Measurements from ENCODE around the gene MALT1. TPM values are rescaled to one million over a fixed set of nuclear protein-coding genes. Genes with fewer than 3 reads are reported as not detected.

Gene MALT1
- total and polyA plus RNA-seq, 9 donors: 9.0 to 24.7 (median 17.0) TPM

- no peak for DNase-seq
- Histone ChIP-seq H3K4me1 (ENCODE audit: insufficient read depth) (no peaks in the 10 kb centered on the region), H3K4me3 (no peak overlapping the region), H3K27me3 (no peaks in the 10 kb centered on the region), H3K9me3 (no peaks in the 10 kb centered on the region), H3K27ac (no peak overlapping the region), H3K36me3 (no peaks in the 10 kb centered on the region)
- WGBS, 3 donors: 81 to 85% (median 82%) methylated on average over 6 of the region's 6 CpGs
- TF ChIP-seq EP300 (IDR thresholded peaks at IDR 0.05) (no peak), POLR2A (IDR thresholded peaks at IDR 0.05) (no peak)
- TF ChIP-seq, protein P1, sequence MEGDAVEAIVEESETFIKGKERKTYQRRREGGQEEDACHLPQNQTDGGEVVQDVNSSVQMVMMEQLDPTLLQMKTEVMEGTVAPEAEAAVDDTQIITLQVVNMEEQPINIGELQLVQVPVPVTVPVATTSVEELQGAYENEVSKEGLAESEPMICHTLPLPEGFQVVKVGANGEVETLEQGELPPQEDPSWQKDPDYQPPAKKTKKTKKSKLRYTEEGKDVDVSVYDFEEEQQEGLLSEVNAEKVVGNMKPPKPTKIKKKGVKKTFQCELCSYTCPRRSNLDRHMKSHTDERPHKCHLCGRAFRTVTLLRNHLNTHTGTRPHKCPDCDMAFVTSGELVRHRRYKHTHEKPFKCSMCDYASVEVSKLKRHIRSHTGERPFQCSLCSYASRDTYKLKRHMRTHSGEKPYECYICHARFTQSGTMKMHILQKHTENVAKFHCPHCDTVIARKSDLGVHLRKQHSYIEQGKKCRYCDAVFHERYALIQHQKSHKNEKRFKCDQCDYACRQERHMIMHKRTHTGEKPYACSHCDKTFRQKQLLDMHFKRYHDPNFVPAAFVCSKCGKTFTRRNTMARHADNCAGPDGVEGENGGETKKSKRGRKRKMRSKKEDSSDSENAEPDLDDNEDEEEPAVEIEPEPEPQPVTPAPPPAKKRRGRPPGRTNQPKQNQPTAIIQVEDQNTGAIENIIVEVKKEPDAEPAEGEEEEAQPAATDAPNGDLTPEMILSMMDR (IDR thresholded peaks at IDR 0.05): no peak
- intact Hi-C loops (cut with DNase I): no loop called here
These were observed 33.3 kb upstream of the MALT1 start for GRCh38 chr18:58637946-58638345.

DNA sequence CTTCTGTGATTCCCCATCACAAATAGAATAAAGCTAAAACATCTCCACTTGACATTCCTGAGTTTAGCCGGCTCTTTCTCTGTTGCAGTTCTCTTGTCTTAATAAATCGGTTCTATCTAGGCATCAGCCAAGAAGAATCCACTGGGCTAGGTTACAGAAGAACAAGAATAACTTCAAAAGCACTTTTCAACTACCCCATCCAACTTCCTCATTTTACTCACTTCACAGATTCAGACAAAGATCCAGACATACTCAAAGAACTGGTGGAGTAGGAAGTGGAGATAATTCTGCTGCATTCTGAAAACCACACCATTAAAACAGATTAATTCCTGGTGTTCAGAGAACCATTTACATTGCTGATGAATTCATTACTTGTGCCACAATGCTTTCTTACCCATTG lies 32.8 kb upstream of the MALT1 start:
- TF ChIP-seq, protein P1 (IDR thresholded peaks at IDR 0.05): no peak
- TF ChIP-seq POLR2A (IDR thresholded peaks at IDR 0.05): no peak
- TF ChIP-seq EP300 (IDR thresholded peaks at IDR 0.05): no peak
- Histone ChIP-seq H3K36me3 (no peaks in the 10 kb centered on the region), H3K9me3 (no peaks in the 10 kb centered on the region), H3K4me3 (no peak overlapping the region), H3K27me3 (no peaks in the 10 kb centered on the region), H3K27ac (no peak overlapping the region), H3K4me1 (ENCODE audit: insufficient read depth) (no peaks in the 10 kb centered on the region)
- no peak for DNase-seq
- 52 to 74% (median 70%) methylated on average over 2 of the region's 2 CpGs for whole genome bisulfite sequencing, 3 donors
- intact Hi-C loops (cut with DNase I): no loop called here

DNA sequence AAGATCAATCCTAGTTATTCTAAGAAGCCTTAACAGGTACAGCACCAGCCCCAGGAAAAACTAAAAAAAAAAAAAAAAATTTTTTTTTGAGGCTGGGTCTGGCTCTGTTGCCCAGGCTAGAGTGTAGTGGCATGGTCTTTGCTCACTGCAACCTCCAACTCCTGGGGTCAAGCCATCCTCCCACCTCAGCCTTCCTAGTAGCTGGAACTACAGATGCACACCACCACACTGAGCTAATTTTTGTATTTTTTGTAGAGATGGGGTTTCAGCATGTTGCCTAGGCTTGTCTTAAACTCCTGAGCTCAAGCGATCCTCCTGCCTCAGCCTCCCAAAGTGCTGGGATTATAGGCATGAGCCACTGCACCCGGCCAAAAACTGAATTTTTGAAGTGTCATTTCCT lies 32.0 kb upstream of the MALT1 start:
- TF ChIP-seq, protein P1 (IDR thresholded peaks at IDR 0.05): no peak
- TF ChIP-seq EP300 (IDR thresholded peaks at IDR 0.05): no peak
- no peak for TF ChIP-seq POLR2A (IDR thresholded peaks at IDR 0.05)
- intact Hi-C loops (cut with DNase I): no loop called here
- WGBS, 3 donors: 91 to 100% (median 94%) methylated on average over 2 of the region's 2 CpGs
- Histone ChIP-seq H3K36me3 (no peaks in the 10 kb centered on the region), H3K9me3 (no peaks in the 10 kb centered on the region), H3K4me1 (ENCODE audit: insufficient read depth) (no peaks in the 10 kb centered on the region), H3K27me3 (no peaks in the 10 kb centered on the region), H3K27ac (no peak overlapping the region), H3K4me3 (no peak overlapping the region)
- no peak for DNase-seq

- intact Hi-C loops (cut with DNase I): no loop called here
- Histone ChIP-seq H3K27me3 (no peaks in the 10 kb centered on the region), H3K4me1 (ENCODE audit: insufficient read depth) (no peaks in the 10 kb centered on the region), H3K9me3 (no peaks in the 10 kb centered on the region), H3K27ac (no peak overlapping the region), H3K4me3 (no peak overlapping the region), H3K36me3 (no peaks in the 10 kb centered on the region)
- no peak for DNase-seq
- TF ChIP-seq POLR2A (IDR thresholded peaks at IDR 0.05): no peak
- TF ChIP-seq, protein P1 (IDR thresholded peaks at IDR 0.05): no peak
- WGBS, 3 donors: 79 to 89% (median 82%) methylated on average over 5 of the region's 5 CpGs
These were observed 31.4 kb upstream of the MALT1 start for GRCh38 chr18:58639751-58640427.
